HEK293 (cell line): ENCODE results near the gene HK3.

ENCODE experiments used
- KLF9 ChIP-seq: fragments of 450-650 bp; formaldehyde crosslinking; IDR thresholded peaks from 2 replicates; pipeline ENCODE4 v1.5.1; 2016; ENCODE audit warnings: missing biosample characterization, missing genetic modification characterization, low read depth
- ZNF777 ChIP-seq: fragments of 450-650 bp; formaldehyde crosslinking; IDR thresholded peaks from 2 replicates; pipeline ENCODE4 v1.5.1; 2017; ENCODE audit warnings: missing biosample characterization, missing genetic modification characterization, borderline replicate concordance
- ZNF830 ChIP-seq: fragments of 450-650 bp; IDR thresholded peaks from 2 replicates; pipeline ENCODE4 v1.5.0; 2018; ENCODE audit warnings: missing biosample characterization, missing genetic modification characterization, low read depth, mild to moderate bottlenecking, moderate library complexity
- ZSCAN30 ChIP-seq: fragments of 450-650 bp; IDR thresholded peaks from 2 replicates; pipeline ENCODE4 v1.5.1; 2018; ENCODE audit warnings: missing biosample characterization, mild to moderate bottlenecking, missing genetic modification characterization, moderate library complexity
- TF ChIP-seq, protein P1 (sequence below): fragments of 450-650 bp; formaldehyde crosslinking; IDR thresholded peaks from 2 replicates; pipeline ENCODE4 v1.5.1; 2016; ENCODE audit warnings: missing biosample characterization, missing genetic modification characterization
- TF ChIP-seq, protein P2 (sequence below): fragments of 450-650 bp; formaldehyde crosslinking; IDR thresholded peaks from 2 replicates; pipeline ENCODE4 v1.5.1; 2016; ENCODE audit warnings: missing biosample characterization, missing genetic modification characterization
- TF ChIP-seq, protein P3 (sequence below): fragments of 450-650 bp; formaldehyde crosslinking; conservative IDR thresholded peaks from 2 replicates; pipeline ENCODE4 v1.5.1; 2016; ENCODE audit warnings: low read depth, missing biosample characterization, missing genetic modification characterization
- TF ChIP-seq, protein P4 (sequence below): fragments of 450-650 bp; formaldehyde crosslinking; IDR thresholded peaks from 2 replicates; pipeline ENCODE4 v1.5.1; 2016; ENCODE audit warnings: missing biosample characterization, missing genetic modification characterization

DNA sequence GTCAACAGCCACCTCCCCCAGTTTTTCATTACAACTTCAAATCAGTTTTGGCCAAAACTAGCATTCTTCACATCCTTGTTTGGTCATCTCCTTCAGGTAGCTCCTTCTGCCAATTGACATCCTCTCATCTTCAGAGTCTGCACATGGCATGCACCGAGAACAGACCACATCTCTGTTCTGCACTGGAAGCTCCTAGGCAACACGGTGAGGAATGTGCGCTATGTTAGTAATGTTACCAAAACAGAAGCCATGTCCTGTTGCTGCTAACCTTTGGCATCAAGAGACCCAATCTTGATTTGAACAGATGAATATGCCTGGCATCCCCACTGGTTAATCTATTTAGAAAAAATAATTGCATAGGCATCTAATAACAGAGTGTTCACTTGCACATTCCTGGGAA, 5.1 kb upstream of the HK3 start:
- no peak for TF ChIP-seq ZNF777 (tag by site-specific recombination)
- TF ChIP-seq, protein P1, sequence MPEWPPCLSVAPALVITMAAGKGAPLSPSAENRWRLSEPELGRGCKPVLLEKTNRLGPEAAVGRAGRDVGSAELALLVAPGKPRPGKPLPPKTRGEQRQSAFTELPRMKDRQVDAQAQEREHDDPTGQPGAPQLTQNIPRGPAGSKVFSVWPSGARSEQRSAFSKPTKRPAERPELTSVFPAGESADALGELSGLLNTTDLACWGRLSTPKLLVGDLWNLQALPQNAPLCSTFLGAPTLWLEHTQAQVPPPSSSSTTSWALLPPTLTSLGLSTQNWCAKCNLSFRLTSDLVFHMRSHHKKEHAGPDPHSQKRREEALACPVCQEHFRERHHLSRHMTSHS (tag by site-specific recombination): no peak
- TF ChIP-seq, protein P2, sequence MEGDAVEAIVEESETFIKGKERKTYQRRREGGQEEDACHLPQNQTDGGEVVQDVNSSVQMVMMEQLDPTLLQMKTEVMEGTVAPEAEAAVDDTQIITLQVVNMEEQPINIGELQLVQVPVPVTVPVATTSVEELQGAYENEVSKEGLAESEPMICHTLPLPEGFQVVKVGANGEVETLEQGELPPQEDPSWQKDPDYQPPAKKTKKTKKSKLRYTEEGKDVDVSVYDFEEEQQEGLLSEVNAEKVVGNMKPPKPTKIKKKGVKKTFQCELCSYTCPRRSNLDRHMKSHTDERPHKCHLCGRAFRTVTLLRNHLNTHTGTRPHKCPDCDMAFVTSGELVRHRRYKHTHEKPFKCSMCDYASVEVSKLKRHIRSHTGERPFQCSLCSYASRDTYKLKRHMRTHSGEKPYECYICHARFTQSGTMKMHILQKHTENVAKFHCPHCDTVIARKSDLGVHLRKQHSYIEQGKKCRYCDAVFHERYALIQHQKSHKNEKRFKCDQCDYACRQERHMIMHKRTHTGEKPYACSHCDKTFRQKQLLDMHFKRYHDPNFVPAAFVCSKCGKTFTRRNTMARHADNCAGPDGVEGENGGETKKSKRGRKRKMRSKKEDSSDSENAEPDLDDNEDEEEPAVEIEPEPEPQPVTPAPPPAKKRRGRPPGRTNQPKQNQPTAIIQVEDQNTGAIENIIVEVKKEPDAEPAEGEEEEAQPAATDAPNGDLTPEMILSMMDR: no peak
- TF ChIP-seq, protein P3, sequence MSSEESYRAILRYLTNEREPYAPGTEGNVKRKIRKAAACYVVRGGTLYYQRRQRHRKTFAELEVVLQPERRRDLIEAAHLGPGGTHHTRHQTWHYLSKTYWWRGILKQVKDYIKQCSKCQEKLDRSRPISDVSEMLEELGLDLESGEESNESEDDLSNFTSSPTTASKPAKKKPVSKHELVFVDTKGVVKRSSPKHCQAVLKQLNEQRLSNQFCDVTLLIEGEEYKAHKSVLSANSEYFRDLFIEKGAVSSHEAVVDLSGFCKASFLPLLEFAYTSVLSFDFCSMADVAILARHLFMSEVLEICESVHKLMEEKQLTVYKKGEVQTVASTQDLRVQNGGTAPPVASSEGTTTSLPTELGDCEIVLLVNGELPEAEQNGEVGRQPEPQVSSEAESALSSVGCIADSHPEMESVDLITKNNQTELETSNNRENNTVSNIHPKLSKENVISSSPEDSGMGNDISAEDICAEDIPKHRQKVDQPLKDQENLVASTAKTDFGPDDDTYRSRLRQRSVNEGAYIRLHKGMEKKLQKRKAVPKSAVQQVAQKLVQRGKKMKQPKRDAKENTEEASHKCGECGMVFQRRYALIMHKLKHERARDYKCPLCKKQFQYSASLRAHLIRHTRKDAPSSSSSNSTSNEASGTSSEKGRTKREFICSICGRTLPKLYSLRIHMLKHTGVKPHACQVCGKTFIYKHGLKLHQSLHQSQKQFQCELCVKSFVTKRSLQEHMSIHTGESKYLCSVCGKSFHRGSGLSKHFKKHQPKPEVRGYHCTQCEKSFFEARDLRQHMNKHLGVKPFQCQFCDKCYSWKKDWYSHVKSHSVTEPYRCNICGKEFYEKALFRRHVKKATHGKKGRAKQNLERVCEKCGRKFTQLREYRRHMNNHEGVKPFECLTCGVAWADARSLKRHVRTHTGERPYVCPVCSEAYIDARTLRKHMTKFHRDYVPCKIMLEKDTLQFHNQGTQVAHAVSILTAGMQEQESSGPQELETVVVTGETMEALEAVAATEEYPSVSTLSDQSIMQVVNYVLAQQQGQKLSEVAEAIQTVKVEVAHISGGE (tag by site-specific recombination): no peak
- TF ChIP-seq ZNF830: no peak
- TF ChIP-seq ZSCAN30 (tag by site-specific recombination): no peak
- TF ChIP-seq, protein P4, sequence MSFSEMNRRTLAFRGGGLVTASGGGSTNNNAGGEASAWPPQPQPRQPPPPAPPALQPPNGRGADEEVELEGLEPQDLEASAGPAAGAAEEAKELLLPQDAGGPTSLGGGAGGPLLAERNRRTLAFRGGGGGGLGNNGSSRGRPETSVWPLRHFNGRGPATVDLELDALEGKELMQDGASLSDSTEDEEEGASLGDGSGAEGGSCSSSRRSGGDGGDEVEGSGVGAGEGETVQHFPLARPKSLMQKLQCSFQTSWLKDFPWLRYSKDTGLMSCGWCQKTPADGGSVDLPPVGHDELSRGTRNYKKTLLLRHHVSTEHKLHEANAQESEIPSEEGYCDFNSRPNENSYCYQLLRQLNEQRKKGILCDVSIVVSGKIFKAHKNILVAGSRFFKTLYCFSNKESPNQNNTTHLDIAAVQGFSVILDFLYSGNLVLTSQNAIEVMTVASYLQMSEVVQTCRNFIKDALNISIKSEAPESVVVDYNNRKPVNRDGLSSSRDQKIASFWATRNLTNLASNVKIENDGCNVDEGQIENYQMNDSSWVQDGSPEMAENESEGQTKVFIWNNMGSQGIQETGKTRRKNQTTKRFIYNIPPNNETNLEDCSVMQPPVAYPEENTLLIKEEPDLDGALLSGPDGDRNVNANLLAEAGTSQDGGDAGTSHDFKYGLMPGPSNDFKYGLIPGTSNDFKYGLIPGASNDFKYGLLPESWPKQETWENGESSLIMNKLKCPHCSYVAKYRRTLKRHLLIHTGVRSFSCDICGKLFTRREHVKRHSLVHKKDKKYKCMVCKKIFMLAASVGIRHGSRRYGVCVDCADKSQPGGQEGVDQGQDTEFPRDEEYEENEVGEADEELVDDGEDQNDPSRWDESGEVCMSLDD (tag by site-specific recombination): no peak
- TF ChIP-seq KLF9 (tag by site-specific recombination): no peak
